Measurements from ENCODE around the gene DCST2.

Gene DCST2

GRCh38 chr1:155050560-155051341, 17.2 kb upstream of the DCST2 start, which contains the start of gene ADAM15:
Gene ADAM15, plus strand, starts transcription at chr1:155051316. Its CDS starts 71 bp downstream, at chr1:155051387.
- DNase-seq (ENCODE audit: insufficient read length, low spot score), result peak; percentile 98
- peak; percentile 39 for FAIRE-seq

- no peak for DNase-seq (ENCODE audit: insufficient read length, low spot score)
- no peak for FAIRE-seq
Observed at GRCh38 chr1:155049651-155050559, 16.3 kb upstream of the DCST2 start.

GRCh38 chr1:155048449-155049334, 15.1 kb upstream of the DCST2 start:
- DNase-seq (ENCODE audit: insufficient read length, low spot score) (no peak), FAIRE-seq (no peak)

DNA sequence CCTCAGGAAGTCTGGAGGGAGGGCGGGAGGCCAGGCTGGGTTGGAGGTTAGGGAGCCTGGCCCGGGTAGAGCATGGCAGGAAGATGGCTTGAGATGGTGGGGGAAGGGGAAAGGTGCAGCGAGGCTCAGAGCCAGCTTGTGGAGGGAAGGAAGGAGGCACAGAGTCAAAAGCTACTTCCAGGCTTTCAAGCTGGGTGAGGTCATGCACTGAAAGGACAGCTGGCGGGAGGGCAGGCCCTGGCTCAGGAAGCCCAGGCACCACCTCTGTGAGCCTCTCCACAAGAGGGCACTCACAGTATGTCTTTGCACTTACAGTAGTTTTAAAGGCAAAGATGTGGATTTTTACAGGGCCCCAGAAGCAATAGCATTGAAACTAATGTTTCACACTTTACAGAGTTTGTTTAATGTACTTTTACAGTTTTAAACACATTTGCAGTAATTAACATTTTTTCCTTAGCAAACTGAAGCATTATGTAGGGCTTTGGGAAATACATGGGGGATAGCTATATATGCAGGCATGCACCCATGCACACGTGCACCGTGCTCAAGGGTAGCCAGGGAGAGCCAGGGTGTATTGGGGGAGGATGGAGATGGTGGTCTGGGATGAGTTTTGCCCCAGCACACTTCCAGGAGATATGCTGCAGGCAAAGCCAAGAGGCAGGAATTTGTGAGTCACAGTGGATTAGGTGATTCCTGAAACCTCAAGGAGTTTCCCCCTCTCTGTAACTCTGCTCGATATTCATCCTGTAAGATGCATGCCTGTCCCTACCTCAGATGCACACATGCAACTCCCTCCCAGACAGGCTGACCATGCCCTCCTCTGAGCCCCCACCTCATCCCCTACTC, 11.5 kb upstream of the DCST2 start:
- DNase-seq (ENCODE audit: insufficient read length, low spot score) (peak; percentile 56), FAIRE-seq (peak; percentile 82)

DNA sequence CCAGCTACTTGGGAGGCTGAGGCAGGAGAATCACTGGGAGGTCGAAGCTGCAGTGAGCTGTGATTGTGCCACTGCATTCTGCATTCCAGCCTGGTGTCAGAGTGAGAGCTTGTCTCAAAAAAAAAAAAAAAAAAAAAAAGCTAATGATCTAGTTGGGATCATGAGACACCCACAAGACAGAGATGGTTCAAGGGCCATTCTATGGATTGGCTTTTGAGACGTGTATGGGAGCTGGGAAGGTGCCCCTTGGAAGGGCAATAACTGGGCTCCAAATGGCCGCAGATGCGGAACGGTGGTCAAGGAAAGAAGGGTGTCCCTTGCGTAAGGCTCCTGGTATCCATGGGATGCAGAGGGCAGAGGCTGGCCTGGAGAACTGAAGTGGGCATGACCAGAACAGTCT, 10.8 kb upstream of the DCST2 start:
- DNase-seq (ENCODE audit: insufficient read length, low spot score) (no peak), FAIRE-seq (no peak)

DNA sequence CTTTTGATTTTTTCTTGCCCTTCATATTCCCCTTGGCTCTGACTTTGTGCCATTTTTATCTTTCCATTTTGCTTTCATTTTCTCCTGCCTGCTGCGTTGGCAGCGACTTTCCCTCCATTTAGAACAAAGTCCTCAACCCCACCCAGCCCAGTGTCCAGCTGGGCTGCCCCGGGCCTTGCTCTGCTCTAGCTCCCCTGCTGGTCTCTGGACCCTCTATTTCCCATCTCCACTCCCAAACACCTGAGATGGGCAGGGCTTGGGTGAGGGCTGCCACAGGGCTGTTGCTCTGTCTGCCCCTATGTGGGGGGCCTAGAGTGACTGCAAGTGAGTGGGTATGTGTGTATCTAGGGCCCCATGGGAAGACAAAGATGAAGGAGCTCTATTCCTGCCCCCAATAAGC, 10.2 kb upstream of the DCST2 start:
- no peak for DNase-seq (ENCODE audit: insufficient read length, low spot score)
- FAIRE-seq, result no peak

DNA sequence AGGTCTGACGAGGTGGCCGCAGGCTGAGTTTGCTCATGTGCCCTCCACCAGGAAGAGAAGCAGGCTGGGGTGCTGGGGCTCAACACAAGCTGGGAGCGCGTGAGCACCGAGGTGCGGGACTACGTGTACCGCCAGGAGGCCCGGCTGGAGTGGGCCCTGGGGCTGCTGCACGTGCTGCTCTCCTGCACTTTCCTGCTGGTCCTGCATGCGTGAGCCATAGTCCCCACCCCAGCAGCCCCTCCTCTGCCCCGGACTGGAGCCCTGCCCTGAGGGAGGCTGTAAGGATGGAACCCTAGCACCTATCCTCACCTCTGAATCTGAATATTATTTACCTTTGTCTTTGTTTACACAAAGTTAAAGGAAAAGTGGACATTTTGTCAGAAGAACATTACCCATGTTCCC, 9.7 kb upstream of the DCST2 start:
- no peak for DNase-seq (ENCODE audit: insufficient read length, low spot score)
- FAIRE-seq, result no peak

GRCh38 chr1:155042789-155043188, 9.2 kb upstream of the DCST2 start:
- FAIRE-seq (no peak), DNase-seq (ENCODE audit: insufficient read length, low spot score) (no peak)

DNA sequence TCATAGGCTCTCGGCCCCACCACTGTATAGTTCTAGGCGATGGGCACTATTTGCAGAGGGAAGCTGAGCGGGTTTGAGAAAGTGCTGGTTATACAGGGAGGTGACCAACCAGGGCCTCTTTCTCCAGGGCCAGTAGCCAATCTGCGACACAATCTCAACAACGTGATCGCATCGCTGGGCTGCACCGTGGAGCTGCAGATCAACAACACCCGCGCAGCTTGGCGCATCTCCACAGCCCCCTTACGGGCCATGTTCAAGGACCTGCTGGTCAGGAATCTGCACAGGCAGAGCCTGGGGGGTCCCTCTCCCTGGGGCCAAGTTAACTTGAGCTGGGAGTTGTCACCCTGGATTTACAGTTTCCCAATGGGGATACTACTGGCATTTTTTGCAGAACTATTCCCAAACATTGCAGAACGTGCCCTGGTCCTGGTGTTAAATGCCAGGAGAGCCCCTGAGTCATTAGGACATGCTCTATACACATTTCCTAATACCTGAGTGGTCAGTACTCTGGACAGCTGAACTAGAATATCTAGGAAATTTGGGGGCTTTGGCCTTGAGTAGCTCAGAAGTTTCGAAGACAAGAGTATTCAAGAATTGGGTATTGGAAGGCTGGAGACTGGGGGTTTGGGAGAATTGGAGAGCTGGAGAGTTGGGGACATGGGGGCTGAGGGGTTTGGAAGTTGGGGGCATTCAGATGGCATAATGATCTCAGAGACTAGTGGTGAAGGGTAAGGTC, 6.9 kb upstream of the DCST2 start:
- DNase-seq (ENCODE audit: insufficient read length, low spot score), result no peak
- FAIRE-seq, result no peak

GRCh38 chr1:155039308-155039669, 5.7 kb upstream of the DCST2 start:
- DNase-seq (ENCODE audit: insufficient read length, low spot score) (no peak), FAIRE-seq (no peak)

- FAIRE-seq (no peak), DNase-seq (ENCODE audit: insufficient read length, low spot score) (no peak)
Observed at GRCh38 chr1:155038602-155039307, 5.2 kb upstream of the DCST2 start.

DNA sequence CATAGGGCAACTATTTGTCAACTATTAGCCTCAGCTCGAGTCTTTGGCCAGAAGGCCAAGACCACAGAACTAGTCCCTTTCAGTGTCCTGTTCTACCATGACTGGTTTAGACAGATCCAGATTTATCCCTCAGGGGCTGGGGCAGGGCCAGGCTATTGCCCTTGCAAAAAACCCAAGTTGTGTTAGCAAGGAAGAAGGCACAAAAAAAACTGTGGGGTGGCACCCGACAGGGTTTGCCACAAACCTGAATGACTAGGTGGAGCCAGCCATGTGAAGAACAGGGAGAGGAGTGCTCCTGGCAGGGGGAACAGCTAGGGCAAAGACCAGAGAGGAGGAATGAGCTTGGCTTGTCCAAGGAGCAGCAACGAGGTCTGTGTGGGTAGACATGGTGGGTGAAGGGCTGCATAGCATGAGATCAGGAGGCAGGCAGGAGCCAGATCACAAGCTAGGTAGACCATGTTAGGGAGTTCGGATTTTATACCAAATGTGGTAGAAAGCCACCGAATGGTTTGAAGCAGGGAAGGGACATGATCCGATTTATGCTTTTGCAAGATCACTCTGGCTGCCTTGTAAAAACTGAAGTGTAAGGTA, 4.4 kb upstream of the DCST2 start:
- DNase-seq (ENCODE audit: insufficient read length, low spot score) (no peak), FAIRE-seq (no peak)

DNA sequence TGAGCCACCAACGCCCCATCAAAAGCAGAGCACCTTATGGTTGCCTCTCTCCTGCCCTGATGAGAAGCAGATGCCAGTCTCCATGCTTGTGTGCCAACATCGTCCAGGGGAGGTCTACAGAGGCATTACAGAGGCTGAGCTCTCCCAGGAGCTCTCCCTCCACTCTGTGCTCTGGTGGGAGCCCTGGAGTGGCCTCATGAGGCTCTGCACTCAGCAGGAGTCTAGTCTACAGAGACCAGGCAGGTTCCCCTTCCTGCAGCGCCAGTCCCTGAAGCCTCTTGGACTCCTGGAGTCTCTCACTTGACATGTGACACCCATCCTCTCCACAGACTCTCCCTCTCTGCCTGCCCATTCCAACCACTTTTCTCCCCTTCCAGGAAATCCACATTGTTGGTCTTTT, 3.5 kb upstream of the DCST2 start:
- FAIRE-seq (no peak), DNase-seq (ENCODE audit: insufficient read length, low spot score) (no peak)

DNA sequence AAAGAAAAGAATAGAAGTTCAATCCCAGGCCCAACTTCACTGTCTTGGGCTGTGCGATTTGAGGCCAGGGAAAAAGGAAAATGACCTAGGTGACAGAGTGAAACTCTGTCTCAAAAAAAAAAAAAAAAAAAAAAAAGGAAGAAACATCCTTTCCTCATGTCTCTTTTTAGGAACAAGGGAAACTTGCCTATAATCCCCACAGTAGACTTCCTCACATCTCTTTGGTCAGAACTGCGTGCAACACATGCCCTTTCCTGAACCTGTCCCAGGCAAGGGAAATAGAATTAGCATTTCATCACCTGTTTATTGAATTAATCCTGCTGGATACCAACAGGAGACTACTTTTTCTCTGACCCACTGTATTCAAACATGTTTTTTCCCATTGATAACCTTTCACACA, 2.4 kb upstream of the DCST2 start:
- DNase-seq (ENCODE audit: insufficient read length, low spot score) (no peak), FAIRE-seq (no peak)

- FAIRE-seq (no peak), DNase-seq (ENCODE audit: insufficient read length, low spot score) (no peak)
Observed at GRCh38 chr1:155034318-155035208, 982 bp upstream of the DCST2 start.

DNA sequence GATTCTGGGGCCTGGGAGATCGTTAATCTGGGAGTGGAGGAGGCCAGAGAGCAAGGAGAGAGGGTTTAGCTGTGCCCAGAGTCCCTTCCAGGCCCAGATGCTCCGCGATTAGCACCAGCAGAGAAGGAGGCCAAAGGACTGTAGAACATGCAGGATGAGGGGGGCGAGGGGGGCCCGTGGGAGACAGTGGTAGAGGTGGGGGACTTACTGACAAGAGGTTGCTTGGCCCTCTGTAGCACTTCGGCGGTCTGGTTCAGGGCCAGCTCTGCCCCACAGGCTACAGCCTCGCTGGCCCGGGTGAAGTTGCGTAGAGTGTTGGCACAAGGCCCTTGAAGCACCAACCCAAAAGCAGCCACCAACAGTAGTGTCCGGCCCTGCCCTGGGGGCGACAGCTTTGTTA, 695 bp downstream of the DCST2 start:
- DNase-seq (ENCODE audit: insufficient read length, low spot score), result no peak
- FAIRE-seq, result no peak

- FAIRE-seq, result no peak
Observed at GRCh38 chr1:155030899-155031298, 2.7 kb downstream of the DCST2 start.

More at GRCh38 chr1:155030899-155031298, 2.7 kb downstream of the DCST2 start:
- no peak for DNase-seq (ENCODE audit: insufficient read length, low spot score)

All from GM19239 (cell line).